ENCODE data around the gene CYP2E1. TPM values are rescaled to one million over a fixed set of nuclear protein-coding genes. Genes with fewer than 3 reads are reported as not detected.
"Not testable (repeated sequence)": the region's sequence is repeated elsewhere in the genome, so short reads cannot be mapped to it uniquely, and the experiment has no call there.

The CYP2E1 gene
- total RNA-seq, 1 donor from 2014 or later, result 0.31 TPM

GRCh38 chr10:133528845-133529575 is 1.8 kb downstream of the CYP2E1 start:
- DNase-seq, result no peak

GRCh38 chr10:133529576-133529946 is 2.4 kb downstream of the CYP2E1 start:
- no peak for DNase-seq

- DNase-seq, result no peak
Measured at GRCh38 chr10:133530506-133530905, 3.3 kb downstream of the CYP2E1 start.

GRCh38 chr10:133532871-133533270 is 5.7 kb downstream of the CYP2E1 start:
- no peak for DNase-seq

GRCh38 chr10:133534417-133534816 is 7.3 kb downstream of the CYP2E1 start:
- DNase-seq, result no peak

- DNase-seq, result no peak
Measured at GRCh38 chr10:133536198-133536597, 9.0 kb downstream of the CYP2E1 start.

- no peak for DNase-seq
Measured at GRCh38 chr10:133537546-133538545, 10.7 kb downstream of the CYP2E1 start.

- DNase-seq, result not testable (repeated sequence)
Measured at GRCh38 chr10:133541441-133541975, 14.3 kb downstream of the CYP2E1 start.

- DNase-seq, result no peak
Measured at GRCh38 chr10:133544506-133544905, 17.3 kb downstream of the CYP2E1 start.

GRCh38 chr10:133554600-133554999 is 27.4 kb downstream of the CYP2E1 start:
- no peak for DNase-seq

- DNase-seq, result no peak
Measured at GRCh38 chr10:133555521-133555920, 28.4 kb downstream of the CYP2E1 start.

GRCh38 chr10:133557381-133557780 is 30.2 kb downstream of the CYP2E1 start:
- DNase-seq, result no peak

GRCh38 chr10:133559216-133559615 is 32.1 kb downstream of the CYP2E1 start:
- no peak for DNase-seq

- no peak for DNase-seq
Measured at GRCh38 chr10:133564816-133565215, 37.7 kb downstream of the CYP2E1 start.

GRCh38 chr10:133565441-133566294 is 38.5 kb downstream of the CYP2E1 start, which contains the start of gene SYCE1:
Gene SYCE1 (minus strand): TSS chr10:133565583. CDS start chr10:133565529, 54 bp downstream.
- no peak for DNase-seq

GRCh38 chr10:133567119-133567518 is 40.0 kb downstream of the CYP2E1 start:
- no peak for DNase-seq

GRCh38 chr10:133567609-133568286 is 40.6 kb downstream of the CYP2E1 start:
- no peak for DNase-seq

- no peak for DNase-seq
Measured at GRCh38 chr10:133568287-133568614, 41.1 kb downstream of the CYP2E1 start.

GRCh38 chr10:133568831-133569527 is 41.8 kb downstream of the CYP2E1 start:
- DNase-seq, result not testable (repeated sequence)

GRCh38 chr10:133569801-133570200 is 42.6 kb downstream of the CYP2E1 start:
- DNase-seq, result not testable (repeated sequence)

GRCh38 chr10:133572055-133572454 is 44.9 kb downstream of the CYP2E1 start:
- not testable (repeated sequence) for DNase-seq

All from tongue (tissue), 2 donors.